Mesenchymal stem cell (in vitro differentiated cells and primary cell): ENCODE measurements around the gene LRP1B.
A peak's percentile ranks its signal among the peaks of the same experiment; 100 is the strongest.
"Not testable (repeated sequence)": the region's sequence is repeated elsewhere in the genome, so short reads cannot be mapped to it uniquely, and the experiment has no call there.

Experiments
- DNase-seq: peaks from one replicate; pipeline ENCODE4 v3.0.0-alpha.2; 2013
- H2AFZ ChIP-seq: one replicate; pipeline ENCODE4 v1.6.1; 2013; ENCODE audit warnings: low read depth, mild to moderate bottlenecking, control low read depth, inconsistent platforms, low read length, moderate library complexity
- H2AK5ac ChIP-seq: 2 replicates; pipeline ENCODE4 v1.6.1; 2013; ENCODE audit warnings: low read length, moderate library complexity, mild to moderate bottlenecking, inconsistent platforms; ENCODE audit not compliant: severe bottlenecking
- H2BK120ac ChIP-seq: one replicate; pipeline ENCODE4 v1.6.1; 2013; ENCODE audit warnings: low read depth, mild to moderate bottlenecking, inconsistent platforms, low read length, moderate library complexity
- H2BK12ac ChIP-seq, 2 experiments: one replicate each; pipeline ENCODE4 v1.6.1; 2013; ENCODE audit warnings: inconsistent platforms in 2 of 2, low read length in 2 of 2, mild to moderate bottlenecking in 2 of 2, moderate library complexity in 2 of 2, control low read depth in 1 of 2
- H2BK15ac ChIP-seq: one replicate; pipeline ENCODE4 v1.6.1; 2013; ENCODE audit warnings: mild to moderate bottlenecking, low read depth, inconsistent platforms; ENCODE audit not compliant: poor library complexity, severe bottlenecking
- H2BK5ac ChIP-seq: 2 replicates; pipeline ENCODE4 v1.6.1; 2013; ENCODE audit warnings: low read depth, mild to moderate bottlenecking, low read length, control low read depth, inconsistent platforms; ENCODE audit not compliant: poor library complexity, severe bottlenecking
- H3K14ac ChIP-seq, 2 experiments: one replicate each; pipeline ENCODE4 v1.6.1; 2013; ENCODE audit warnings: inconsistent platforms in 2 of 2, low read length in 2 of 2, control low read depth in 1 of 2, mild to moderate bottlenecking in 1 of 2, moderate library complexity in 1 of 2
- H3K18ac ChIP-seq, 2 experiments: one replicate each; pipeline ENCODE4 v1.6.1; 2013; ENCODE audit warnings: inconsistent platforms in 2 of 2, low read length in 2 of 2, control low read depth in 1 of 2, low read depth in 1 of 2, mild to moderate bottlenecking in 1 of 2
- H3K23ac ChIP-seq, 2 experiments: one replicate each; pipeline ENCODE4 v1.6.1; 2013; ENCODE audit warnings: inconsistent platforms in 2 of 2, low read length in 2 of 2, mild to moderate bottlenecking in 2 of 2, moderate library complexity in 2 of 2, control low read depth in 1 of 2
- H3K27ac ChIP-seq: 2 replicates; pipeline ENCODE4 v1.5.1; 2013; ENCODE audit warnings: mild to moderate bottlenecking, moderate library complexity, low read length, control low read depth, inconsistent platforms; ENCODE audit not compliant: poor library complexity, severe bottlenecking
- H3K27me3 ChIP-seq, 2 experiments: 2 replicates each; pipeline versions ENCODE4 v1.6.1 to v1.7.0; 2013; ENCODE audit warnings: low read length in 2 of 2, mild to moderate bottlenecking in 2 of 2, moderate library complexity in 2 of 2, control low read depth in 1 of 2, inconsistent platforms in 1 of 2; ENCODE audit not compliant: control insufficient read depth in 1 of 2, insufficient read depth in 1 of 2
- H3K36me3 ChIP-seq, 2 experiments: 2 replicates each; pipeline versions ENCODE4 v1.6.1 to v1.7.0; 2013; ENCODE audit warnings: low read length in 2 of 2, control low read depth in 1 of 2, inconsistent platforms in 1 of 2, low read depth in 1 of 2, mild to moderate bottlenecking in 1 of 2; ENCODE audit not compliant: insufficient read depth in 2 of 2, control insufficient read depth in 1 of 2
- H3K4ac ChIP-seq, 2 experiments: one replicate each; pipeline ENCODE4 v1.6.1; 2013; ENCODE audit warnings: inconsistent platforms in 2 of 2, low read length in 2 of 2, mild to moderate bottlenecking in 2 of 2, moderate library complexity in 2 of 2, control low read depth in 1 of 2, low read depth in 1 of 2
- H3K4me1 ChIP-seq: 2 replicates; pipeline ENCODE4 v1.6.1; 2013; ENCODE audit warnings: low read depth, low read length, control low read depth; ENCODE audit not compliant: control insufficient read depth, insufficient read depth
- H3K4me2 ChIP-seq: 2 replicates; pipeline ENCODE4 v1.6.1; 2013; ENCODE audit warnings: low read length, mild to moderate bottlenecking, inconsistent platforms; ENCODE audit not compliant: poor library complexity, severe bottlenecking
- H3K4me3 ChIP-seq, 2 experiments: 2 replicates each; pipeline versions ENCODE4 v1.5.1 to v1.7.0; 2013; ENCODE audit warnings: low read length in 2 of 2, mild to moderate bottlenecking in 2 of 2, control low read depth in 1 of 2, low read depth in 1 of 2; ENCODE audit not compliant: insufficient read depth in 1 of 2
- H3K79me1 ChIP-seq: replicated peaks from 2 replicates; pipeline ENCODE4 v1.6.1; 2013; ENCODE audit warnings: mild to moderate bottlenecking, control low read depth, low read length, inconsistent platforms; ENCODE audit not compliant: poor library complexity, severe bottlenecking
- H3K9ac ChIP-seq: 2 replicates; pipeline ENCODE4 v1.7.0; 2013; ENCODE audit warnings: mild to moderate bottlenecking, low read length, moderate library complexity
- H3K9me3 ChIP-seq: 2 replicates; pipeline ENCODE4 v1.7.0; 2013; ENCODE audit warnings: mild to moderate bottlenecking, low read length; ENCODE audit not compliant: control insufficient read depth
- H4K8ac ChIP-seq: one replicate; pipeline ENCODE4 v1.6.1; 2013; ENCODE audit warnings: inconsistent platforms, mild to moderate bottlenecking, low read length, moderate library complexity
- H4K91ac ChIP-seq: one replicate; pipeline ENCODE4 v1.6.1; 2013; ENCODE audit warnings: mild to moderate bottlenecking, low read length, inconsistent platforms
- WGBS: methylation state at CpG from one replicate; pipeline ENCODE4 v1.1.7; 2013; ENCODE audit warnings: mixed read lengths; 5-methylcytosine and 5-hydroxymethylcytosine counted together

Gene LRP1B

GRCh38 chr2:140415035-140415434, 1715.8 kb downstream of the LRP1B start:
- H2BK15ac ChIP-seq, H4K8ac ChIP-seq, H3K27me3 ChIP-seq, H2BK120ac ChIP-seq, H3K9me3 ChIP-seq, H2AFZ ChIP-seq, H3K4me3 ChIP-seq, H3K4ac ChIP-seq, DNase-seq, H2BK12ac ChIP-seq, H3K79me1 ChIP-seq, H3K9ac ChIP-seq, H3K36me3 ChIP-seq, H3K23ac ChIP-seq, H2BK5ac ChIP-seq, H3K18ac ChIP-seq, H4K91ac ChIP-seq, H3K4me2 ChIP-seq, H3K4me1 ChIP-seq, H3K14ac ChIP-seq, H3K27ac ChIP-seq, H2AK5ac ChIP-seq: not testable (repeated sequence)
- 44% methylated on average over 4 of the region's 4 CpGs for WGBS

DNA sequence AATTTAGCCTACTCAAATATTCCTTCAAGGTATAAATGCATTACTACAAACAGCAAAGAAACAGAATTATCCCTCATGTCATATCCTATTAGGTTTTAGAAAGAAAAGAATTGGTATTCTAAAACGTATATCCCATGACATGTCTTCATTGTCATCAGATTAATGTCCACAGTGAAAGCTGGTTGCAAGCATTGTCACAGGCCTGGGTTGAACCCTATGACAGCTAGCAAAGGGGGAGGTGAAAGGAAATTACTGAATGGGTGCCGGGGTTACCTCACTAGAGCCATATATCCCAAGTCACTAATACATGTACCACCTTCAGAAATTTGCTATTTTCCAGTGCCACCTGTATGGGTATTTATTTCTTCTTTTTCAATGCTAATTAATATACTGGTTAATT, 1720.1 kb downstream of the LRP1B start:
- H2AK5ac ChIP-seq, result no peak overlapping the region
- WGBS, result no CpG with 5 or more reads among the region's 2 CpGs
- no peaks in the 10 kb centered on the region for H3K27me3 ChIP-seq
- H3K4me2 ChIP-seq, result no peak overlapping the region
- no peak overlapping the region for H2BK15ac ChIP-seq
- no peak overlapping the region for H2BK12ac ChIP-seq
- no peaks in the 10 kb centered on the region for H3K4me1 ChIP-seq
- no peak overlapping the region for H2AFZ ChIP-seq
- H4K91ac ChIP-seq, result no peak overlapping the region
- no peak overlapping the region for H2BK5ac ChIP-seq
- H3K27ac ChIP-seq, result no peak overlapping the region
- no peaks in the 10 kb centered on the region for H3K79me1 ChIP-seq
- no peak overlapping the region for H3K14ac ChIP-seq
- H3K18ac ChIP-seq, result no peak overlapping the region
- no peak overlapping the region for H3K23ac ChIP-seq
- no peaks in the 10 kb centered on the region for H3K36me3 ChIP-seq
- peaks cover 8% of the 10 kb centered on the region for H3K9me3 ChIP-seq
- no peak overlapping the region for H3K9ac ChIP-seq
- H2BK120ac ChIP-seq, result no peak overlapping the region
- H3K4ac ChIP-seq, result no peak overlapping the region
- DNase-seq, result no peak
- H3K4me3 ChIP-seq, result no peak overlapping the region
- H4K8ac ChIP-seq, result no peak overlapping the region

GRCh38 chr2:140401056-140401455, 1729.8 kb downstream of the LRP1B start:
- no peak overlapping the region for H3K4me2 ChIP-seq
- H3K9me3 ChIP-seq, result peaks cover 27% of the 10 kb centered on the region
- H3K79me1 ChIP-seq, result no peaks in the 10 kb centered on the region
- no peak overlapping the region for H3K4me3 ChIP-seq
- H4K91ac ChIP-seq, result no peak overlapping the region
- H2BK5ac ChIP-seq, result no peak overlapping the region
- WGBS, result 91% methylated on average over 2 of the region's 2 CpGs
- H2BK15ac ChIP-seq, result no peak overlapping the region
- no peak overlapping the region for H3K4ac ChIP-seq
- H3K23ac ChIP-seq, result no peak overlapping the region
- no peak overlapping the region for H3K18ac ChIP-seq
- no peaks in the 10 kb centered on the region for H3K27me3 ChIP-seq
- no peak overlapping the region for H2AFZ ChIP-seq
- no peak overlapping the region for H3K27ac ChIP-seq
- H2BK12ac ChIP-seq, result no peak overlapping the region
- no peaks in the 10 kb centered on the region for H3K4me1 ChIP-seq
- H3K9ac ChIP-seq, result no peak overlapping the region
- H2AK5ac ChIP-seq, result no peak overlapping the region
- no peak overlapping the region for H2BK120ac ChIP-seq
- no peak for DNase-seq
- H3K14ac ChIP-seq, result no peak overlapping the region
- no peaks in the 10 kb centered on the region for H3K36me3 ChIP-seq
- H4K8ac ChIP-seq, result no peak overlapping the region

- Histone ChIP-seq H3K18ac (no peak overlapping the region), H2BK15ac (no peak overlapping the region), H2BK120ac (no peak overlapping the region), H3K14ac (no peak overlapping the region), H3K27me3 (no peaks in the 10 kb centered on the region), H3K23ac (no peak overlapping the region), H3K4me3 (no peak overlapping the region), H2BK12ac (no peak overlapping the region), H3K36me3 (no peaks in the 10 kb centered on the region), H4K8ac (no peak overlapping the region), H3K9me3 (no peaks in the 10 kb centered on the region), H3K9ac (no peak overlapping the region), H4K91ac (no peak overlapping the region), H3K4me1 (no peaks in the 10 kb centered on the region), H3K79me1 (no peaks in the 10 kb centered on the region), H3K4ac (no peak overlapping the region), H2AK5ac (no peak overlapping the region), H3K4me2 (no peak overlapping the region), H3K27ac (no peak overlapping the region), H2AFZ (no peak overlapping the region), H2BK5ac (no peak overlapping the region)
- no CpG with 5 or more reads among the region's 2 CpGs for WGBS
- DNase-seq, result peak; percentile 43
Measured at GRCh38 chr2:140392824-140393223, 1738.0 kb downstream of the LRP1B start.
